ENCODE data around the gene GATAD2B.

GATAD2B gene

DNA sequence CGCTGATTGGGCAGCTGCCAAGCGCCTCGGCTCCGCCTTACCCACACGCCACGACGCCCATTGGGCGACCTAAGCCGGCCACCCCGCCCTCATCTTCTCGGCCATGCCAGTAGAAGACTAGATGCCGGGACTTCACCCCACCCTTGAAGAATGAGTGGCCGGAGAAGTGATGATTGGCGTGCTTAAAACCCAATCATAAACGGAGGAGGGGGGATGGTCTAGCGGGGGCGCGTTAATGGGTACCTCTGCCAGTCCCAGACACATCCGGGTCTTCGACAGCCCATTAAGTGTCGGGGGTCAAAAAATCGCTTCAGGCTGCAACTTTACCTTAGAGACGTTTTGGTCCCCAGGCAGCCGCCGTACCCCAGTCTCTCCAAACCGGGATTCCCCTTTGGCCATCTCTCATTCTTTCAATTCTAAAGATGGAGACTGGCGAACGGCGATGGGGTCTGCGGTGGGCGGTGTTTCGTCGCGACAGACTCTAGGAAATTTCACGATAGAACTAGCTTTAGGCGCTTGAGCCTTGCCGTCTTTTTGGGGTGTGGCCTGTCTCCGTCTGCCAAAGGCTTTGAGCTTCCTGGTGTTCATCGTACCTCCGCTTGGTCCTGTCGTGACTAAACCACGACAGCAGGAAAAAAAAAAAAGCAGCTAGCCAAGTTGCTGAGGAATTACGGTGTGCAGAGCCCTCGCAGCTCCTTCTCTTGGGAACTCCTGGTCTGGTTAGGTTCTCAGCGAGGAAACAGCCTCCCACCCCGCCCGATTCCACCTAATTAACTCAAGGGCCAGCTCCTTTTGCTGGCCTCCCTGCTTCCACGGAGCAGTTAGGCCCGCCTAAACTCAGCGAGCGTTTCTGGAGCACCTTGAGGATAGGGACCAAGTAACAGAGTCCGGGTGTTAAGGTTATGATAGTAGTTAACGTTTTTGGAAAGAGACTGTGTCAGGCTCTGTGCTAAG is at the start of gene GATAD2B:
TSS of gene GATAD2B (minus strand) at position 1 of the 954 bp plus-strand sequence. CDS start 94,625 bp downstream, outside the sequence.
- TF ChIP-seq, protein P1, sequence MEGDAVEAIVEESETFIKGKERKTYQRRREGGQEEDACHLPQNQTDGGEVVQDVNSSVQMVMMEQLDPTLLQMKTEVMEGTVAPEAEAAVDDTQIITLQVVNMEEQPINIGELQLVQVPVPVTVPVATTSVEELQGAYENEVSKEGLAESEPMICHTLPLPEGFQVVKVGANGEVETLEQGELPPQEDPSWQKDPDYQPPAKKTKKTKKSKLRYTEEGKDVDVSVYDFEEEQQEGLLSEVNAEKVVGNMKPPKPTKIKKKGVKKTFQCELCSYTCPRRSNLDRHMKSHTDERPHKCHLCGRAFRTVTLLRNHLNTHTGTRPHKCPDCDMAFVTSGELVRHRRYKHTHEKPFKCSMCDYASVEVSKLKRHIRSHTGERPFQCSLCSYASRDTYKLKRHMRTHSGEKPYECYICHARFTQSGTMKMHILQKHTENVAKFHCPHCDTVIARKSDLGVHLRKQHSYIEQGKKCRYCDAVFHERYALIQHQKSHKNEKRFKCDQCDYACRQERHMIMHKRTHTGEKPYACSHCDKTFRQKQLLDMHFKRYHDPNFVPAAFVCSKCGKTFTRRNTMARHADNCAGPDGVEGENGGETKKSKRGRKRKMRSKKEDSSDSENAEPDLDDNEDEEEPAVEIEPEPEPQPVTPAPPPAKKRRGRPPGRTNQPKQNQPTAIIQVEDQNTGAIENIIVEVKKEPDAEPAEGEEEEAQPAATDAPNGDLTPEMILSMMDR (IDR thresholded peaks at IDR 0.05), result no peak

DNA sequence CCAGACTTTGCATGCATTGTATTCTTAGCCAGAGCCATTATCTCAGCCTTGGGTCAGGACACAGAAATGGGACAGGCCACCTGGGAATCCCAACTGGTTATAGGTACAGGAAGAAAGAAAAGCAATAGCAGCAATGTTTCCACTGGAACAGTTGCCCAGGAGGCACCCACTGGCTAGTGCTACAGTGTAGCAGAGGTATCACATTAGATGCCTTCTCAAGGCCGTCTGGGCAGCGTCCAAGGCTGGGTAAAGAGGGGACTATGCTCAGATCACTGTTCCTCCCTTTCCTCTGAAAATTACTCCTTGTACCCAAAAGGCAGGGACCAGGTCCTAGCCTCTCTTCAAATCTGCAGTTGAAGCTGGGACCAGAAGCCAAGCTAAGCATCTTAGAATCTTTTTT is 47.6 kb upstream of the GATAD2B start:
- TF ChIP-seq, protein P1 (IDR thresholded peaks at IDR 0.05), result no peak

DNA sequence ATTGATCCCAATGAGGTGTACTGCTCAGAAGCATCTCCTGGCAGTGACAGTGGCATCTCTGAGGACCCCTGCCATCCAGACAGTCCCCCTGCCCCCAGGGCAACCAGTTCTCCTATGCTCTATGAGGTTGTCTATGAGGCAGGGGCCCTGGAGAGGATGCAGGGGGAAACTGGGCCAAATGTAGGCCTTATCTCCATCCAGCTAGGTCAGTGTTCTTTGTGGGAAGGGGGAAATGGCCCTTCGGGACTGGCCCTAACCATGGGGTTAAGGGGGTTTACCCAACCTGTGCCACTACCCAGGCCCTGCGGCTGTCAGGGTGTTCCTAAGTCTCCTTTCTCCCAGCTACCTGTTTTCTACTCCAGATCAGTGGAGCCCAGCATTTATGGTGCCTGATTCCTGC is 46.2 kb upstream of the GATAD2B start:
- TF ChIP-seq, protein P1 (IDR thresholded peaks at IDR 0.05), result no peak

DNA sequence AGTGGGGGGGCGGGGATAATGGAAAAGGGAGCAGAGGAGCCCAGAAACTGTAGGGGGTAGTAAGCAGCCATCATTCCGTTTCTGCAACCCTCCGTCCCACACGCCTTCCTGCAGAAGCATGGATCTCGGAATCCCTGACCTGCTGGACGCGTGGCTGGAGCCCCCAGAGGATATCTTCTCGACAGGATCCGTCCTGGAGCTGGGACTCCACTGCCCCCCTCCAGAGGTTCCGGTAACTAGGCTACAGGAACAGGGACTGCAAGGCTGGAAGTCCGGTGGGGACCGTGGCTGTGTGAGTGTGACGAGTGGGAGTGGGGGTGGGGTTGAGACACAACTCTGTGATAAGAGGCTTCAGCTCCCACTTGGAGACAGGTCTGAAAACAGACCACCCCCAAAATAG is 45.6 kb upstream of the GATAD2B start:
- TF ChIP-seq, protein P1 (IDR thresholded peaks at IDR 0.05), result no peak

DNA sequence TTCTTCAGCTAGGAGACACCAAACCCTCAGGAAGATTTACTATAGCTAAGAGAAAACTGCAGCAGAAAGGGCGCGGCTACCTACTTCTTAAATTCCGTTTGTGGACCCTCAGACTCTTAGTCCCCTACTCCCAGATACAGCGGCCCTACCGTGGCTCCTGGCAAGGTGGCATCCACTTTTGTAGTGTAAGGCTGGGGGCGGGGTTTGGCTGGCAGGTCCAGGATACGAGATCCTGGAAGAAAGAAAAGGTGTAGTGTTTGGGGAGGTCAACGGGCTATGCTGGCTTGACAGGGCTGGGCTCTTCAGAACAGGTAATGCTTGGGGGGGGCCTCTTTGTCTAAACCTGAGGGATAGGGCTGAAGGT is 45.2 kb upstream of the GATAD2B start:
- TF ChIP-seq, protein P1 (IDR thresholded peaks at IDR 0.05), result no peak

DNA sequence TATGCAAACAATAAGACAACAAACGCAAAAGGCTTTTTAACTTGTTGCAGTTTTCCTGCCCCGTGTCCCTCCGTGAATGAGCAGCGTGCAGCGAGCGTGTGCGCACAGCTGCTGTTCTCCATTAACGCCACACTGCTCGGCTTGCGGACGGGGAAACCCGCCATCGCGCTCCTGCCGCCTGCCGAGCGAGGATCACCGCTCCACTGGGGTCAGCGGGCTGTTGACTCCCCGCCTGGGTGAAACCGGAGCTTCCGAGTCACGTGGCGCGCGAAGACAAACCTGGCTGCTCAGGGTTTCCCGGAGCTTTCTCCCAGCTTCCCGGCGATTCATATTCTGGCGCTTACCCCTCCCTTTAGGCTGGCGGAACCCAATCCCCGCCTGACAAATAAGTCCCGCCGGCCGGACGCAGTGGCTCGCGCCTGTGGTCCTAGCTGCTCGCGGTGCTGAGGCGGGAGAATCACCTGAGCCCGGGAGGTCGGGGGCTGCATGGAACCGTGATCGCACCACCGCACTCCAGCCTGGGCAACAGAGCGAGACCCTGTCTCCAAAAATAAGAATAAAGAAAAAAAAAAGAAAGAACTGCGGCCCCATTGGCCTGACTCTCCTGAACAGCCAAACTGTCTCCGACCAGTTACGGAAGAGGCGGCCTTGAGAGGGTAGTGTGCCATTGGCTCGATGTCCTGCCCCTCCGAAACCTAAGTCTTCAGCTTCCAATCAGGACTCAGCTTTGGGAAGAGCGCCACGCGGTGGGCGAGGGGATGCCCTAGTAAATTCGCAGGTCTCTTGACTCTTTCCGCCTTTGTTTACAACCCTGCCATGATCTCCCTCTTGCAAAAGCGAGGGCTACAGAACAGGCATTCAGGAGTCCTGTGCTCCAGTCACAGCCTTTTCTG is 44.6 kb upstream of the GATAD2B start, which contains the start of gene CREB3L4:
TSS of gene CREB3L4 (plus strand) at position 796 of the 893 bp plus-strand sequence. CDS start 624 bp downstream, outside the sequence.
- TF ChIP-seq, protein P1 (IDR thresholded peaks at IDR 0.05), result peak; percentile 54; the same call in 1 of the 2 replicates

DNA sequence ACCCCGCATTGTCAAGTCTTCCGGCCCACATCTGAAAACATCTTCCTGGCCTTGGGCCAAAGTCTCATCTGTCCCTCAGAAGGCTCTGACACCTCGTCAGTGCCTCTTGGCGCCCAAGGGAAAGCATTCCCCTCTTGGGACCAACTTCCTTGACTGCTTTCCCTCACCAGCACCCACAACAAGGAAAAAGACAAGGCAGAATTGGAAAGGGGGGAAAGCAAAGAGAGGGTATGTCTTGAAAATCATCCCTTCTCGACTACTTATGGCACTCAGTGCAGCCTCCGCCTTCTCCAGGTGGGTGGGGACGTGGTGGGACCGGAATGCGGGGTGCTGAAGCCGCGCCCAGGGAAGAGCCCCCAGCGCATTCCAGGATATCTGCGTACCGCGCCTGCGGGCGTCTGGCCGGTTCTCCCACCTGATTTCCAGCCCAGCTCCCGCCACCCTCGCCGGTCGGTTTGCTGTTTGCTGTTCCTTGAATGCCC is 41.1 kb upstream of the GATAD2B start:
- TF ChIP-seq, protein P1 (IDR thresholded peaks at IDR 0.05), result no peak
